HG03159 (cell line): ENCODE results near the gene CRYBA1.
"Not testable (repeated sequence)": the region's sequence is repeated elsewhere in the genome, so short reads cannot be mapped to it uniquely, and the experiment has no call there.

Experiments
- ATAC-seq: cut with Tn5 transposase; IDR thresholded peaks from one replicate; pipeline ENCODE4 v1.9.1; 2021; ENCODE audit warnings: mild to moderate bottlenecking, moderate library complexity; ENCODE audit not compliant: unreplicated experiment

Gene CRYBA1

GRCh38 chr17:29246628-29247027 lies at the start of gene CRYBA1:
CRYBA1 (plus strand) TSS chr17:29246859; CDS start chr17:29246864, 5 bp downstream.
- no peak for ATAC-seq

GRCh38 chr17:29197516-29198272 lies 49.0 kb upstream of the CRYBA1 start:
- ATAC-seq, result no peak

- not testable (repeated sequence) for ATAC-seq
Observed at GRCh38 chr17:29204068-29204804, 42.4 kb upstream of the CRYBA1 start.

GRCh38 chr17:29205047-29205446 lies 41.6 kb upstream of the CRYBA1 start:
- no peak for ATAC-seq

GRCh38 chr17:29207975-29208374 lies 38.7 kb upstream of the CRYBA1 start:
- no peak for ATAC-seq

- ATAC-seq, result no peak
Observed at GRCh38 chr17:29209073-29209472, 37.6 kb upstream of the CRYBA1 start.

GRCh38 chr17:29210879-29211278 lies 35.8 kb upstream of the CRYBA1 start:
- no peak for ATAC-seq

- no peak for ATAC-seq
Observed at GRCh38 chr17:29212094-29212631, 34.5 kb upstream of the CRYBA1 start.

- no peak for ATAC-seq
Observed at GRCh38 chr17:29212681-29213121, 34.0 kb upstream of the CRYBA1 start.

GRCh38 chr17:29214215-29215146 lies 32.2 kb upstream of the CRYBA1 start:
- ATAC-seq, result no peak

- ATAC-seq, result no peak
Observed at GRCh38 chr17:29215174-29215573, 31.5 kb upstream of the CRYBA1 start.

- ATAC-seq, result no peak
Observed at GRCh38 chr17:29215717-29216116, 30.9 kb upstream of the CRYBA1 start.

- ATAC-seq, result no peak
Observed at GRCh38 chr17:29216181-29216580, 30.5 kb upstream of the CRYBA1 start.

GRCh38 chr17:29216856-29217255 lies 29.8 kb upstream of the CRYBA1 start:
- ATAC-seq, result no peak

GRCh38 chr17:29219378-29220047 lies 27.1 kb upstream of the CRYBA1 start:
- ATAC-seq, result no peak

- not testable (repeated sequence) for ATAC-seq
Observed at GRCh38 chr17:29221338-29221737, 25.3 kb upstream of the CRYBA1 start.

- ATAC-seq, result no peak
Observed at GRCh38 chr17:29225396-29225795, 21.3 kb upstream of the CRYBA1 start.

- no peak for ATAC-seq
Observed at GRCh38 chr17:29233301-29233700, 13.4 kb upstream of the CRYBA1 start.

- not testable (repeated sequence) for ATAC-seq
Observed at GRCh38 chr17:29234972-29235371, 11.7 kb upstream of the CRYBA1 start.

GRCh38 chr17:29235904-29236303 lies 10.8 kb upstream of the CRYBA1 start:
- ATAC-seq, result no peak
